Limb (tissue), 2 donors: ENCODE measurements around the gene PIEZO2.
A peak's percentile ranks its signal among the peaks of the same experiment; 100 is the strongest.
"Not testable (repeated sequence)": the region's sequence is repeated elsewhere in the genome, so short reads cannot be mapped to it uniquely, and the experiment has no call there.

Experiments used
- DNase-seq, 2 donors: peaks; one replicate each; pipeline ENCODE4 v3.0.0-alpha.2; 2016; ENCODE audit errors: extremely low spot score in 2 of 2

PIEZO2 gene

DNA sequence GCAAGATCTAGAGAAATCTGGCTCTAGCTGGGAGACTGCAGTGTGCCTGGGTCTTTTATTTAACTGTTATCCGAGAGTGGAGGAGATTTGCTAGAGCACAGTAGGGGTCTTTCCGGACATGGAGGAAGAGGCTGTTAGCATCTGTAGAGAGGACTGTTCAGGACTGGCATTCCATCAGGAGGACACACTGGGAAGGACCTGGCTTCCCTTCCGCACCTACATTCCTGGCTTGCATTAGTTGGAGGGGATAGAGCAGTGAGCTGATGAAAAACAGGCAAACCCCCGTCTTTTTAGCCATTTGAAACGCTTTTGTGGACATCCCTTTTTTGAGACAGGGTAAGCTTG is 874 bp upstream of the PIEZO2 start:
- no peak for DNase-seq

DNA sequence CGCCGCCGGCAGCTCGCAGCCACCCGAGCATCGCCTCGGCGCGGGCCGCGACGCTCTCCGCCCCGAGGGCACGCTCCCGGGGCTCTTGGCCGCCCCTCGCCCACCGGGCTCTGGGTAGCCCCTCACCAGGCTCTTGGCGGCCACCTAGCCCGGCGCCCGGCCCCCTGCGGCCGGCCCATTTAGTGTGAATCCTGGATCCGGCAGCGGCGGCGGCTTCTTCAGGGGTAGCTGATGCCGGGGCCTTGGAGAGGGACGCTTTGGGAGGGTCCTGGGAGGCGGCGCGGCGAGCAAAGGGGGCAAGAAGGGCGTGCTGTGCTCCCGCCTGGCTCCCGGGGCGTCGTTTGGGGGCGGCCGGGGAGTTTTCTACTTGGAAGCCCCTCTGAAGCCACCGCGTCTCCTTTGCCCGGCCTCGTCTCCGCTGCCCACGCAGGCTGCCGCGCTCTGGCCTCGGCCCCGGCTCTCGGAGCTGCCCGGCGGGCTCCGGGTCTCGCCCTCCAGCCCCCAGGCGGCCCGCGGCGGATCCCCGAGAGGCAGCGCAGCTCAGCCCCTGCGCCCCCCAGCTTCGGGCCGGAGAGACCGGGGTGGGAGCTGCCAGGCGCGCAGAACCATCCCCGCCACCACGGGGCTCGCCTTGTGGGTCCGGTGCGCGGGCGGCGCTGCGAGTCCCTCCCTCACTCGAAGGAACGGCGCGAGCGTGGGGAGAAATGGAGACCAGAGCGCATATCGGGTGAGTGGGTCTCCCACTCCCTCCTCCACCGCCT is 509 bp downstream of the PIEZO2 start:
- peak in 1 of 2 donors; percentile 66 for DNase-seq

DNA sequence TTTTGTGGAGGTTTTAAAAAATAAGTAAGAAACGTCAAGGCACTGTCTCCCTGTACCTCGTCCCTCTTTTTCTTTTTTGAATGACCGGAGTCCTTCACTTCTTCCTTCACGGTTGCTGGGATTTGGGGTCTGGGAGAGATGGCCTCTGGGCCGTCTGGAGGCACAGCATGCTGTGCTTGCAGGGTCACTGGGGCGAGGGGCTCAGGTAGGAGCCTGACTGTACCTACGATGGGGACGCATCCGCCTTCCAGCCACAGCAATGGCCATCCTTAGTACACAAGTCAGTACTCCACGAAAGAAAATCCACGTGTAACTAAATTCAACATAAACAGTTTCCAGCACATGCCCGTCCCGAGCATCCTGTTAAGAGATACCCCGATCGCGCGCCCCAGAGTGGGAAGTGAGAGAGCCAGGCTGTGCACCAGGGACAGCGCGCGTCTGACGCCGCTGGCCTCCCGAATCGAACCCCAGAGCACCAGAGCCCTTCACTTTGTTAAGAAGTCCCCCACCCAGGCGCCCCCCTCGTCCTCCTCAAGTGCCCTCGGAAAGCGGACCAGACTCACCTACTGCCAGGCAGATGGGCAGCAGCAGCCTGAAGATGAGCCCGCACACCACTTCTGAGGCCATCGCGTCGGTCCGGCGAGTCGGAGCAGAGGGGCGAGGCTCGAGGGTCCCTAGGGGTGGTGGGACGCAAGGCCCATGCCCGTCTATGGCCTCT is 1.2 kb downstream of the PIEZO2 start:
- peak in 1 of 2 donors; percentile 55 for DNase-seq

DNA sequence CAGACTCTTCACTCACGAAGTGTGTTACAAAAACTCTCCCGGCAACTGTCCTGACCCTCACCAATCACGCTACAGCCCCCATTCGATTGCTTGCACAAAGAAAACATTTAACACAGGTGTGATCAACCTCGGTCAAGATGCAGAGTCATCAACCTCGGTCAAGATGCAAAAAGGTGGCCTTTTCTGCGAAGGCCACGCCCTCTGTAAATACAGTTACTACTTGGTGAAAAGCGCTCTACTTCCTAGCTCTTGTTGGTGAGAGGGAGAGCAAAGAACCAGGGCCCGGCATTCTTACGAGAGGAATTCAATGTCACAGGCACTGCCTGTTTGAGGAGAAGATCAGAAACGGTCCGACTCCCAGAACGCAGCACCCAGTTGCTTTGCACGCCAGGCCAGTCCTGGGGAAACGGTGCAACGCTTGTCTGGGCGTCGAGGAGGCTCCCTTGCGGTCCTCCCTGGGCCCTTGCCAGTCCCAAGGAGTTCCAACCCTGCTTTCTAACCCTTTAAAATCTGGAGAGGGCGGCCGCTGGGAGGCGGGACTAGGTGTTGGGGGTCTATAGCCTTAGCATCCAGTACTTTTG is 1.9 kb downstream of the PIEZO2 start:
- DNase-seq, result peak in 1 of 2 donors; percentile 51

DNA sequence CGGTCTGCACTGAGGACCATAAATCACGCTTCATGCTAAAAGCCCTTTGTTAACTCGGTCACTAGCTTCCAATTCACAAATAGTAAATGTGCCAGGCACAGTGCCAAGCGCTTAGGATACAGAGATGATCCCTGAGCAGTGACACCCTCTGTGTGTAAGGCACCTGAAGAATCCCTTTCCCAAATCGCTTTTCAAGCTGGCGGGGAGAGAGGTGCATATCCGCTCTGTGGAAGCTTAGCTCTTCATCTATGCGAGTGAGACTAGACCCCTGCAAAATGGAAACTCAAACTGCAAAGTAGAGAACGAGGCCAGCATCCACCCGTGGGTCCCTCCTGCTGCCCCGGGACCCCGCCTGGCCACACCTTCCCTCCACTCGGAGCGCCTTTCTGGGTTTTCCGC is 2.4 kb downstream of the PIEZO2 start:
- peak in 1 of 2 donors; percentile 38 for DNase-seq

DNA sequence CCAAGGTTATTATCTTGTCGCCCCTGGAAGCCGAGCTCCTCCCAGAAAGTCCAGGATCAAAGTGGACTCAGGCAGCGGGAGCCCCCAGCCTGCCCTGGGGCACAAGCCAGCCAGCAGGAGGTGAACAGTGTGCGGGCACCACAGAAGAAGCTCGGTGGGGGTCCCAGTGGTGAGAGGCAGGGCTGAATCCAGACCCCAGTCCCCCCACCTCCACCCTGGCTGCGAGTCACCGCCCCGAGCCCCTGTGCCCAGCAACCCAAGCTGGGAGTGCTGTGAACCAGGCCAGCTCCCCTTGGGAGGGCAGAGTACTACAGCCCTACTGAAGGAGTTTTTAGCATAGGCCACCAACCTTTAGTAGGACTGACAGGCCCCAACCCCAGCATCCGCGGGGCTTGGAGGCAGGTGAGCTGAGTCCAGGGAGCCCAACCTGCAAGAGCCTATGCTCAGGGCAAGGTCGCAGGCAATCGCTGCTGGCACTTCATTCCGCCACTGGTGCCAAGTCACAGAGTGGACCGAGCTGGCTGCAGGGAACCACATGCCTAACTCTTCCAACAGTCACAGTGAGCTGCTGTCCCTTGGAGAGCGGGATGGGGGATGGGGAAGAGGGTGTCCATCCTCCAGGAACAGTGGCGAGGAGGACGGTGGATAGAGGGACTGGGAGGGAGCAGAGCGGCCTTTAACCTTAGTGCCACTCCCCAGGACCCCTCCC is 3.0 kb downstream of the PIEZO2 start:
- peak in 1 of 2 donors; percentile 43 for DNase-seq

DNA sequence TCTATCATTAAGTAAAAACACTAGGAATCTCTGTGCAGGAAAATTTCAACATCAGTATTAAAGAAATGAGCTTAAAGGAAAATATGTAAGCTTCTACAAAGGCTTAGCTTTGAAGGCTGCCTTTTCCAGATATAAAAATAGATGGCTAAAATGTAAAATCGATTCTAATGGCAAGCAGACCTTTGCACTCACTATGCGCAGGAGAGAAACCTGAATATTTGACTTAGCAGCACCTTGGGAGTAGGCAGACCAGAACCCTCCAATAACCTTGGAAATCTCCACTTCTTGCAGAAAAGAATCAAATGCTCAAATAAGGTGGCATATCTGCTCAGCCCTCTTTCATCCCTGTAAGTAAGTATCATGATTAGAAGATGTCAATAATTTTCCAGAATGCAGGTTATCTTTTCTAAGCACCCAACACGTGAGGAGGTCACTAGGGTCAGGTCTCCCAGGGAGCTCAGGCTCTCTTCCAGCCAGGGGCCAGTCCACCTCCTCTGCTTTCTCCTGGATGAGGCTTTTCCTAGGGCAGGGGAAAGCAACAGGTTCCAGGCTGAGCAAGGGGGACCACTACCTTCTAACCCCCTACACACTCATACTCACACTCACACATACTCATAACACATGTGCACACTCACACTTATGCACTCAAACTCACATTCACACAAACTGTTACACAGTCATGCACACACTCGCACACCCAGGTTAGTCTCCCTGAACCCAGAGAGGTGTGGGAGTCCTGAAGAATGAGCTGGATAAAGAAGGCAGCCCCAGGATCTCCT is 3.8 kb downstream of the PIEZO2 start:
- no peak for DNase-seq

DNA sequence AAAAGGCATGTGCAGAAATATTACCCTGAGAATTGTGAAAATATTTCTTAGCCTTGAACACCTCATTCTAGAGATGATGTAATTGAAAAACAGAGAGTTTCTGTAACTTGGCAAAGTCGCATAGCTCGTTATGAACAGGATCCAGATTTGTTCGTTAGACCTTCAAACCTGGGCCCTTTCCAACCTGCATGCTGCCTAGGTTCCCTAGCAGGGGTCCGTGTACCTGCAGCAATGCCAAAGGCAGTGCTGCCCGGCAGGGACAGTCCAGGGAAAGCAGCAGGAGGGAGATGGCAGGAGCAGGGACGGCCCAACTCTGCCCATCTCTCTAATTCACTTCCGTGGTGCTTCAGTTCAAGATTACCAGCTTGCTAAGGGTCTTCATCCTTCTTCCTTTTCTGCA is 12.0 kb downstream of the PIEZO2 start:
- no peak for DNase-seq

DNA sequence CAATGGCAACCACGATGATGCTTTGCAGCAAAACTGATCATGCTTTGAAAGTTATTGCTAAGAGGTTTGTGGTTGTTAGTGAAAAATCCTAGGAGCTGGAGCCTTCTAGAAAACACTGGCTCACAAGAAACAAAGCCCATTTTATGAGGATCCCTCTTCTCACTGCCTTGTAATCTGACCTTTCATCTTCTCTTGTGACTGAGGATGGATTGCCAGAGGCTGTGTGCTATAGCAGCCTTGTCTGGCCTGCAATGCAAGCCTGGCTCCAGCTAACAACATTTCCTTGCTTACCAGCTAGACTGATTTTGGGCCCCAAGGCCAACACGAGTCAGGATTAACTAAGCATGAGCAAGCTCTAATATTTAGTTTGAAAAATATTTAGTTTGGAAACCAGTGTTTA is 13.1 kb downstream of the PIEZO2 start:
- no peak for DNase-seq

DNA sequence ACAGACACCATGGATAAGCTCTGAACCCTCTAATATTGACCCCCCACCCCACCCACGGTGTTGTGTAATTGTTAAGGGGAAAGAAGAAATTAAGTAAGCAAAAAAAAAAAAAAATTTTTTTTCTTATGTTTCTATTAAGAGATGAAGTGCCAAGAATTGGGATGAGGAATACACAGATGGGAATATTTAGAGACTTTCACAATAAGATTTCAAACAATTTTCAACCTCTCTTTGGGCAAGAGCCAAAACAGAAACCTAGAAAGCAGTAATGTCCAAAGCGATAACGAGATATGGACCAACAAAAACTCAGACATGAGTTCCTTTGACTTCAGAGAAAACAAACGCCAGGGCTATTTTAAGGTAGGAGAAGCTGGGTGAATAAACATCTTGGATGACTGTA is 14.4 kb downstream of the PIEZO2 start:
- no peak for DNase-seq

DNA sequence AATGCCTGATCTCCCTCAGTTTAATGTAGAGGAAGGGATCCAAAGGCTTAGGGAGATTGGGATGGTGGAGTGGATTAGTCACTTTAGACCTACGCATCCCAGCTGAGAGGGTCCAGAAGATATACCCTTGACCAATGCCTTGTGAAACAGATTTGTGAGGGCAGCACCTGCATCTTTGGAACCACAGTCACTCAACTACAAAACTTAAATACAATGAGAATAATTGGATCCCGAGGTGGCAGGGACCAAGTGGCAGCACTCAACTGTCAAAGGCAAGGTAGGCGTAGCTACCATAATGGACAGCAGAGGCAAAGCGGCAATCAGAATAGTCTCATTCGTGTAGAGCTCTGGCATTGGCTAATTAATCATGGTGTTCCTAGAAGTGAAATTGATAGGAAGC is 20.3 kb downstream of the PIEZO2 start:
- not testable (repeated sequence) for DNase-seq

DNA sequence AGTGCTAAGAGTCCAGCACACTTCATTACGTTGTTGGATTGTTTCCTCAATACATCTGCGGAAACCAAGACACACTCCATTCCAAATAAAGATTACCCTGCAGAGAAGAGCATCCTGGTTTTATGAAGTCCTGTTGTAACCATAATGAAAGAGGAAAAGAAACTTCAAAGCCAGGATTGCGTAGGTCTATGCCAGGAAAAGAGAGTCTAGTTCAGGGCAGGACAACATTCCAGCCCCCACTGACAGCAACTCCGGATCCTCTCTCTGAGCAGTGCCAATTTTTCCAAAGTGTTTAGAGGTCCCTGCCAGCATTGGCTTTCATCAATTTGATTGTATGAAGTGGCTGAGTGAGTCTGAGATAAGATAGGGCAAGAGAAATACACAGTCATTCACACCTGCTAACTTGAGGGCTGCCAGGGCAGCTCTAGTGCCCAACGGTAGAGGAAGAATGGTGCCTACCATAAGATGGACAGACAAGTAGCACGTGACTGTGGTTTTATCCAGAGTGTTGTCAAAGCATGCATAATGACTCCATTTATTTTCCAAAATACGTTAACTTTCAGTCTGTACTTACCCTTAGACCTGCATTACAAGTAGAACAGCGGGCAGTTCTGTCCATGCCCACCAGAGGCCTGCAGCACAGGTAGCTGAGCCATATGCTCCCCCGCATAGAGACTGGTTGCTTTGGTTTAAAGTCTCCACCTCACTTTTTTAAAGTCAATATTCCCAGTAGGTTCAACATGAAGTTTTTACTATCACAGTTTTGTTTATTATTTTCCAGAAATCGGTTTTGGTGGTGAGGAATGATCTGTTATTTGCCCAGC is 23.7 kb downstream of the PIEZO2 start:
- no peak for DNase-seq

DNA sequence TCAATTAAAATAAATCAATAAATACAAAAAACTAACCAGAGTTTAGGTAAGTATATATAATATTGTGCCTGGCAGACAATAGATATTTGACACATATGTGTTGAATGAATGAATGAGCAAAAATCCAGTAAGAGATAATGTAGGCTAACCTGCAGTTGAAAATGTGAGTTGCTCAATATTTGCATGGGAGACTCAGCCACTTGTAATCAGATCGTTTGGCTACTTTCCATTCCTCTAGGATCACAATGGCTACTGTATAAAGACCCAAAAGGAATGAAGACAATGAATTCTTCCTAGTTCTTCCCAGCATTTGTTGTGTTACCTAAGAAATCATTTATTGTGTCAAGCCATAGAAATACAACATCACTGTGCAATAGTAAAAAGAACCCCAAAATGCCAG is 25.3 kb downstream of the PIEZO2 start:
- DNase-seq, result no peak

DNA sequence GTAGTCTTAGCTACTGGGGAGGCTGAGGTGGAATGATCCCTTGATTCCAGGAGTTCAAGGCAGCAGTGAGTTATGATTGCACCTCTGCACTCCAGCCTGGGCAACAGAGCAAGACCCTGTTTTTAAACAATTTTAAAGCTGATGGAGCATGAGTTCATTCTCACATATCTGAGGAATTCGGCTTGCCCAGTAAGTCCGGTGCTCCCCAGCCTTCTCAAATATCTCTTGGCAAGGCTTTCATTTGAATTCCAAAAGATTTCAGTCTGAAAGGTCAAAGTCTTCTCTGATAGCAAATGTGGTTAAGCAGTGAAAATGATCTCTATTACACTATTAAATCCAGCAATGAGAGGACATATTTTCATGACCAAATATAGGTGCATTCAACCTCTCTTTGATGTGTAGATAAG is 27.9 kb downstream of the PIEZO2 start:
- no peak for DNase-seq

DNA sequence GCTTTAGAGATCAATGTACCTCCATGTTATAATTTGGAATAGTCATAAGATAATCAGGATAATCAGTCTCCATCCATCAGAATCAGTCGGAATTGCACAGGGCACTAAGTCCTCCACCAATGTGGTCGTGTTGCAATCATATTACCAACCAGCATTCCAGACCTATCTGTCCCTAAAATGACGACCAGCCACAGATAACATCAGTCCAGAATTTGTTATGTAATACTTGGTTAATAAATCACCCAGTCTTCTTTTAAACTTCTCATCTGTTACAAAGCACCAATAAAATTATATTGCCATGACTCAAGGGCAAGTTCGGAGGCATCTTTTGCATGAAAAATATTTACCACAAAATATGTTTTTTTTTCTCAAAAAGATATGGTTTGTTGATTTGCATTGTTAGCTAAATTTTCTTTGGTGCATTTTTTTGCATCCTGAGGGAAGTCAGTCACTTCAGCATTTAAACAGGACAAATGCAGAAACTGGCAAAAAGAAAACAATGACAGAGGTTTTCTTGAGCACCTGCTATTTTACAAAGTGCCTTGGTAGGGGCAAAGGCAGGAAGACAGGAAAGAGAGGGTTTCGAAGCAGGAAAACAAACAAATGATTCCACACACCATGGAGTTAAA is 29.3 kb downstream of the PIEZO2 start:
- no peak for DNase-seq

DNA sequence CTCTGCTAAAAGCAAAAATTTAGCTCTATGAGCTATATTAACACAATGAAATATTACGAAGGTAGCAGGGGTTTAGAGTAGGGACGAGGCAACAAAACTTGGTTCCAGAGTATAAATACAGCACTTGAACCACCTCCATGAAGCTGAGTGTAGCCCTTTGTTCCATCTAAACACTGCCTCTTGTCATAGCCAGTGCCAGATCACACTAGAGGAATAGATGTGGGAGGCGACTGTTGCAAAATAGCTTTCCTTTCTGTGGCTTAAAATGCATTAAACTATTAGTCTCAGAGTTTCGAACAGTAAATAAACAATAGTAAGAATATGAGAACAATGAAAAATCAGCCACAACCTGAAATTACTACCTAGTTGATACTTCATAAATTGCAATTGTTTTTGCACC is 29.8 kb downstream of the PIEZO2 start:
- no peak for DNase-seq

DNA sequence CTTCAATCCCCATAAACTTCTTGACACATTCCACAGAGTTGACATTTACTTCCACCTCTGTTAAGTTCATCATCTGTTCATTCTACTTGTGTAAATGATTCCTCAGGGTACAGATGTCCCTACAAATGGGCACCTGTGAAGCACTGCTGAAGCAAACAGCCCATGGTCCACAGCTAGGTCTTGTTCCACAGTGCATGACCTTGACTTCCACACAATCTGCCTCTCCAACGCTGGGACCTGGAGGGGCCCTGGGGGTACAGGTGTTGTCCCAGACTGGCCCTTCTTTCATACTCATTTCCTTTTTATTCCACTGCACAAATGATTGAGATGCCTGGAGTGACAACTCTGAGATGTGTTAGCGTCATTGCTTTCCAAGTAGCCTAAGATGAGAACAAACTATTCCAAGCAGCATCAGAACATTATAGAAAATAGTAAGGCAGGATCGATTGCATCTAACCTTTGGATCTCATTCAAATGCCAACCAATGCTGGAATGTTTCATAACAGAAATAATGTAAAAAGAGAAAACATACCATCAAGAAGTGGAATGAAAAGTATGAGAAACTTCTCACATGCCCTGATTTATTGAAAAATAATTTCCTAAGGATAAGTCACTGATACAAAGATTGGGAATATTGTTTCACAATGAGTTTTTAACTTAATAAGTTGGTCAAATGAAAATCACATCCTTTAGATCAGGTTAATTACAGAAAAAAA is 31.2 kb downstream of the PIEZO2 start:
- no peak for DNase-seq

DNA sequence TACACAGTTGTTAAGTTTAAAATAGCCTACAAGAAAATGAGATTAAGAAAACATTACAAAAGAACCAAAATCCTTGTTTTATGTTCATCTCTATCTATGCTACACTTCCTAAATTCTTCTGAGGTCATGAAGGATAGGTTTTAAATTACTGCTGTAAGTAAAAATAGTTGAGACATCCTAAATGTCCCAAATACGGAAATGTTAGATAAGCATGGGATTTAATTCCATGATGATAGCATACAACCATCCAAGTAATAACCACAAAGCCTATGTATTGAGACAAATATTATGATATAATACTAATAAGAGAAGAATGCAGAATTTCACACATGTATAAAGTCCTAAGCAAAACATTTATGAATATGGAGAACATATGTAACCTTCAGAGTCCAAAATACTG is 34.1 kb downstream of the PIEZO2 start:
- DNase-seq, result no peak

DNA sequence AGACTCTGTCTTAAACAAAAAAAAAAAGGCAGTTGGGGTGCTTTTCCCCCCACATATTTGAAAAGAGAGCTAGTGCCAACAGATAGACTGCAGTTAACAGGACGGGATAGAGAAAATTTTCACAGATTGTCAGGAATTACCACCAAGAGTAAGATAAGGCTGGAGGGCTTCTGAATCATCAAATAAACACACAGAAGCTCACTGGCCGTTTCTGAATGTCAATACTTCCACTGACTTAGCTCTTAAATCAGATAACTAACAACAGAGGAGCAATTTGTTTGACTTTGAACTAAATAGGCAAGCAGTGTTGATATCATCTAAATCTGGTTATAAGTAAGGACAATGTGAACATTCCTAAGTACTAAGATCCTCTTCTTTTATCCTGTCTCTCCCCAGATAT is 34.7 kb downstream of the PIEZO2 start:
- no peak for DNase-seq
